MCF 10A (cell line): ENCODE results near the gene ABCB9. TPM values are rescaled to one million over a fixed set of nuclear protein-coding genes. Genes with fewer than 3 reads are reported as not detected.
"Not testable (repeated sequence)": the region's sequence is repeated elsewhere in the genome, so short reads cannot be mapped to it uniquely, and the experiment has no call there.

Experiments
- BruUV-seq: library from RNA; stranded (reverse); fragments of 400-500 nt; replicated peaks from 2 replicates; lab custom pipeline; 2021; lab: Mats Ljungman, UMichigan
- CTCF ChIA-PET: fragments of 300-600 bp; sonication (Branson Sonifier 250); formaldehyde crosslinking; extraction: SDS; loops from one replicate; lab custom pipeline; 2021; ENCODE audit warnings: antibody characterized with exemption, inconsistent platforms; lab: Yijun Ruan, JAX
- POLR2A ChIA-PET: fragments of 300-600, 350-650 bp; sonication (Branson Sonifier 250); formaldehyde crosslinking; extraction: SDS; loops from one replicate; lab custom pipeline; 2020; ENCODE audit warnings: antibody characterized with exemption, inconsistent platforms; lab: Yijun Ruan, JAX
- DNase-seq: peaks from one replicate; pipeline ENCODE4 v3.0.0-alpha.2; 2018; ENCODE audit not compliant: unreplicated experiment
- H3K27ac Mint-ChIP-seq: one replicate; pipeline ENCODE4 v1.8.0; 2022; ENCODE audit warnings: mild to moderate bottlenecking, low read depth, mixed read lengths; ENCODE audit not compliant: unreplicated experiment
- H3K27me3 Mint-ChIP-seq: one replicate; pipeline ENCODE4 v1.8.0; 2022; ENCODE audit warnings: mixed read lengths; ENCODE audit not compliant: insufficient read depth, unreplicated experiment
- H3K36me3 Mint-ChIP-seq: one replicate; pipeline ENCODE4 v1.8.0; 2022; ENCODE audit warnings: mild to moderate bottlenecking, moderate library complexity, mixed read lengths; ENCODE audit not compliant: insufficient read depth, unreplicated experiment
- H3K4me1 Mint-ChIP-seq: one replicate; pipeline ENCODE4 v1.8.0; 2022; ENCODE audit warnings: mixed read lengths; ENCODE audit not compliant: insufficient read depth, unreplicated experiment
- H3K4me3 Mint-ChIP-seq: one replicate; pipeline ENCODE4 v1.8.0; 2022; ENCODE audit warnings: mild to moderate bottlenecking, moderate library complexity, mixed read lengths; ENCODE audit not compliant: unreplicated experiment
- H3K9me3 Mint-ChIP-seq: one replicate; pipeline ENCODE4 v1.8.0; 2022; ENCODE audit warnings: mixed read lengths; ENCODE audit not compliant: unreplicated experiment
- intact Hi-C: fragments of 100-400 bp; cut with micrococcal nuclease; formaldehyde crosslinking; loops from 2 replicates; pipeline ENCODE4 v1.14.1; 2022
- total RNA-seq: library from RNA; stranded (reverse); gene quantifications from 2 replicates; pipeline ENCODE4 v1.2.3, GENCODE V29; 2022
- TF ChIP-seq, protein P1 (sequence below): fragments of 200-600 bp; IDR thresholded peaks from one replicate; pipeline ENCODE4 v1.8.0; 2022; ENCODE audit warnings: antibody characterized with exemption, mild to moderate bottlenecking; ENCODE audit not compliant: unreplicated experiment

ABCB9 gene
- total RNA-seq, 1 experiment from 2014 or later = 1.6 TPM

DNA sequence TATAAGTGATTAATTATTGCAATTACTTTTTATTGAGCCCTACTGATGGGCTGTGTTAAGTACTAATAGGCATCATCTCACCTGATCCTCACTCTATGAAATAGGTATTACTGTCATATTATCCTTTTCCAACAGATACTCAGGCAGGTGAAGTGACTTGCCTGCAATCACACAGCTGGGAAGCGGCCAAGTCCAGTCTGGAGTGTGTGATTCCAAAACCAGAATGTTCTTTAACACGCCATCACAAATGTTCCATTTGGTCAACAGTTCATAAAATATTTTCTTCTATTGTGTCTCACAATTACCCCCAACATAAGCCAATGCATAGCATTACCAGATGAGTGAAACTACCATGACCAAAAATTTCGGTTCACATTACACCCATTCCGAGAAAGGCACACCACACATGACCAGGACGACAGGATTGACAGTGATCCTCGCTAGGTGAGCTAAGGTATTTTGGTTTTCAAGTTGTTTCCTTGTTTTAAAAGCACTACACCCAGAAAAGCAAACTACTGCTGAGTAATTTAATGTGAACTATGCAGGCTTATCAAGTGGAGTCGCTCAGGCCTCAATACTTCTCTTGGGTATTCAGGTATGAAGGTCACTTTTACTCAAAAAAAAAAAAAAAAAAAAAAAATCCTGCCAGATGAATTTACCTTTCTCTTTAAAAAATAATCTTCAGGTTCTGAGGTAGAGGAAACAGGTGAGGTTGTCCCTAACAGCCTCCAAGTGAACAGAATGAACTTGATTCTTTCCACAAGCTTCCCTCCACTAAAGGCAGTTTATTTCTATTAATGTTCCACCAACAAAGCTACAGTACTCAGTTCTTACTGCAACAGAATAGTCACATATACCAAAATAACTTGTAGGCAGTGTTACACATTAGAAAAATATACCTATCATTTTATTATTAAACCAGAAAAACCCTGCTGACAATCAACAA is 72.8 kb downstream of the ABCB9 start:
- Mint-ChIP-seq H3K9me3 (no peaks in the 10 kb centered on the region), H3K4me3 (peak overlapping the region; percentile 88), H3K27me3 (no peaks in the 10 kb centered on the region), H3K36me3 (peaks cover 18% of the 10 kb centered on the region), H3K27ac (peak overlapping the region; percentile 91), H3K4me1 (peaks cover 43% of the 10 kb centered on the region)
- ChIA-PET CTCF (interaction anchor here (0.6 to 2.4 kb wide), 10 partner anchors 7 to 59 kb away, joined by 3 to 10 read pairs (median 4); no protein-coding TSS in a partner anchor), POLR2A (interaction anchor here (0.6 to 14.8 kb wide), 15 partner anchors 7 to 340 kb away, joined by 3 to 240 read pairs (median 6); partner anchors contain the start of genes MPHOSPH9, MTRFR and OGFOD2)
- no peak for DNase-seq
- intact Hi-C loops = loop anchor here (2.0 kb wide), 1 partner anchor 25 kb away; no protein-coding TSS in a partner anchor
- TF ChIP-seq, protein P1, sequence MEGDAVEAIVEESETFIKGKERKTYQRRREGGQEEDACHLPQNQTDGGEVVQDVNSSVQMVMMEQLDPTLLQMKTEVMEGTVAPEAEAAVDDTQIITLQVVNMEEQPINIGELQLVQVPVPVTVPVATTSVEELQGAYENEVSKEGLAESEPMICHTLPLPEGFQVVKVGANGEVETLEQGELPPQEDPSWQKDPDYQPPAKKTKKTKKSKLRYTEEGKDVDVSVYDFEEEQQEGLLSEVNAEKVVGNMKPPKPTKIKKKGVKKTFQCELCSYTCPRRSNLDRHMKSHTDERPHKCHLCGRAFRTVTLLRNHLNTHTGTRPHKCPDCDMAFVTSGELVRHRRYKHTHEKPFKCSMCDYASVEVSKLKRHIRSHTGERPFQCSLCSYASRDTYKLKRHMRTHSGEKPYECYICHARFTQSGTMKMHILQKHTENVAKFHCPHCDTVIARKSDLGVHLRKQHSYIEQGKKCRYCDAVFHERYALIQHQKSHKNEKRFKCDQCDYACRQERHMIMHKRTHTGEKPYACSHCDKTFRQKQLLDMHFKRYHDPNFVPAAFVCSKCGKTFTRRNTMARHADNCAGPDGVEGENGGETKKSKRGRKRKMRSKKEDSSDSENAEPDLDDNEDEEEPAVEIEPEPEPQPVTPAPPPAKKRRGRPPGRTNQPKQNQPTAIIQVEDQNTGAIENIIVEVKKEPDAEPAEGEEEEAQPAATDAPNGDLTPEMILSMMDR = no peak
- BruUV-seq = TSS peak; percentile 22

DNA sequence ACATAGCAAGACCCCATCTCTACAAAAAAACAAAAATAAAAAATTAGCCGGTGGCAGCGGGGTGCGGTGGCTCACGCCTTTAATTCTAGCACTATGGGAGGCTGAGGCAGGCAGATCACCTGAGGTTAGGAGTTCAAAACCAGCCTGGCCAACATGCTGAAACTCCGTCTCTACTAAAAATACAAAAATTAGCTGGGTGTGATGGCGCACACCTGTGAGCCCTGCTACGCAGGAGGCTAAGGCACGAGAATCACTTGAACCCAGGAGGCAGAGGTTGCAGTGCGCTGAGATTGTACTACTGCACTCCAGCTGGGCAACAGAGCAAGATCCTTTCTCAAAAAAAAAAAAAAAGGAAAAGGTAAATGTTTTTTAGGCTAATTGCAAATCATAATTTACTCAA is 73.5 kb downstream of the ABCB9 start:
- intact Hi-C loops, BruUV-seq, H3K9me3 Mint-ChIP-seq, DNase-seq, H3K27me3 Mint-ChIP-seq, H3K4me3 Mint-ChIP-seq: not testable (repeated sequence)
- Mint-ChIP-seq H3K27ac (peak overlapping the region; percentile 83), H3K4me1 (peaks cover 42% of the 10 kb centered on the region), H3K36me3 (peaks cover 16% of the 10 kb centered on the region)
- POLR2A ChIA-PET = interaction anchor here (0.7 to 14.8 kb wide), 10 partner anchors 14 to 82 kb away, joined by 3 to 240 read pairs (median 9); partner anchors contain the start of gene OGFOD2
- CTCF ChIA-PET = interaction anchor here (0.6 to 2.4 kb wide), 6 partner anchors 21 to 58 kb away, joined by 3 to 10 read pairs (median 4); no protein-coding TSS in a partner anchor

DNA sequence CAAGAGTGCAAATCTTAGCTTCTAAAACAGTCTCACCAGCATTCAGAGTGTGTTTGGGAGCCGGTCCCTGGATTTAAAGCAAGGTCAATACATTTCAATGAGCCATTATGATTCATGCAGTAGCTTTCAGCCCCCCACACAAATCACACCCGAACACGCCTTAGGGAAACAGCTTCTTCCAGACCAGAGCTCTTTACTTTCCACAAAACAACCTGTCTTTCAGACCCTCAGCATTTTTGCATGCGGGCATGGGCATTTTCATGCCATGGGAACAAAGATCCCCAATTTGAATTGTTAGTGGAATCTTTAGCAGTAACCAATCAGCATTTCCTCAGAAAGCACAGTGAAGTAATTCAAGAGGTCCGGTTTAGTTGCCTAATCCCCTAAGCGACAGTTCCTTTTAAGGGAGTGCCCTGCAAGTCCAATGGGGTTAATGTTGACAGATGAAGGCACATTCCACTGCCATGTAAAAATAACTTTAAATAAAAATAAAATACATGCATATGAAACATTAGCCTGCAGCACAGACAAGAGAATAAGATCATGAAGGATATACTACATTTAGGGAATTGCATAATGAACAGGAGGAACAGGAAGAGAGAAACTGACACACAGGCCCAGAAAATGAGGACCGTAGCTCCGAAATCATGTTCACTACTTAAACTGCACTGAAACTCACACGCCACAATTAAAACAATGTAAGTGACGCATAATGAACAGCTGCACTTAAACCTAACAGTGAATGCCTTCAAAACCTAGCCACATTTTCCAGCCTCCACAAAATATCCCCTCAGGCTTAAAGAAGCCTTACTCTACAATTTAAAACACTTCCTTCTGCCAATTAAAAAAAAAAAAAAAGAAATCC is 74.4 kb downstream of the ABCB9 start:
- Mint-ChIP-seq H3K4me3 (peak overlapping the region; percentile 44), H3K4me1 (peaks cover 51% of the 10 kb centered on the region), H3K9me3 (no peaks in the 10 kb centered on the region), H3K36me3 (peaks cover 16% of the 10 kb centered on the region), H3K27ac (peak overlapping the region; percentile 83), H3K27me3 (no peaks in the 10 kb centered on the region)
- ChIA-PET POLR2A (interaction anchor here (0.7 to 14.8 kb wide), 17 partner anchors 9 to 341 kb away, joined by 3 to 240 read pairs (median 6); partner anchors contain the start of genes MPHOSPH9, MTRFR and OGFOD2), CTCF (interaction anchor here (0.6 to 2.4 kb wide), 9 partner anchors 24 to 65 kb away, joined by 3 to 13 read pairs (median 3); no protein-coding TSS in a partner anchor)
- TF ChIP-seq, protein P1 = no peak
- intact Hi-C loops = no loop called here
- BruUV-seq = no TSS peak
- peak; percentile 69 for DNase-seq
